Measurements from ENCODE around the gene RCL1. TPM values are rescaled to one million over a fixed set of nuclear protein-coding genes. Genes with fewer than 3 reads are reported as not detected.
"Not testable (repeated sequence)": the region's sequence is repeated elsewhere in the genome, so short reads cannot be mapped to it uniquely, and the experiment has no call there.

Gene RCL1
- total and polyA plus RNA-seq, 7 experiments from 2014 or later, result 21.5 to 39.4 (median 24.2) TPM

DNA sequence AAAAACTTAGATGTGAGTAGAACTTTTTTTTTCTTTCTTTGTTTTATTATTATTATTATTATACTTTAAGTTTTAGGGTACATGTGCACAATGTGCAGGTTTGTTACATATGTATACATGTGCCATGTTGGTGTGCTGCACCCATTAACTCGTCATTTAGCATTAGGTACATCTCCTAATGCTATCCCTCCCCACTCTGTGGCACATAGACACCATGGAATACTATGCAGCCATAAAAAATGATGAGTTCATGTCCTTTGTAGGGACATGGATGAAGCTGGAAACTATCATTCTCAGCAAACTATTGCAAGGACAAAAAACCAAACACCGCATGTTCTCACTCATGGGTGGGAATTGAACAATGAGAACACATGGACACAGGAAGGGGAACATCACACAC lies 17.8 kb upstream of the RCL1 start:
- intact Hi-C loops (cut with micrococcal nuclease); H3K27me3 ChIP-seq (ENCODE audit: control insufficient read depth in 2 of 2, insufficient read depth in 2 of 2, low read length in 2 of 2); H3K27ac ChIP-seq (ENCODE audit: low read depth, low read length); H3K36me3 Mint-ChIP-seq; H3K4me1 ChIP-seq (ENCODE audit: control insufficient read depth in 2 of 2, insufficient read depth in 2 of 2, low read length in 2 of 2); H3K27me3 Mint-ChIP-seq; ATAC-seq; H3K36me3 ChIP-seq (ENCODE audit: control insufficient read depth in 2 of 3, insufficient read depth in 3 of 3, low read length in 3 of 3); DNase-seq; H3K4me3 Mint-ChIP-seq; H3K9me3 ChIP-seq (ENCODE audit: control insufficient read depth in 2 of 3, low read length in 3 of 3); POLR2A ChIA-PET; H3K27ac Mint-ChIP-seq; H3K4me3 ChIP-seq (ENCODE audit: low read length); H3K4me1 Mint-ChIP-seq; CTCF ChIA-PET; H3K9me3 Mint-ChIP-seq: not testable (repeated sequence)

DNA sequence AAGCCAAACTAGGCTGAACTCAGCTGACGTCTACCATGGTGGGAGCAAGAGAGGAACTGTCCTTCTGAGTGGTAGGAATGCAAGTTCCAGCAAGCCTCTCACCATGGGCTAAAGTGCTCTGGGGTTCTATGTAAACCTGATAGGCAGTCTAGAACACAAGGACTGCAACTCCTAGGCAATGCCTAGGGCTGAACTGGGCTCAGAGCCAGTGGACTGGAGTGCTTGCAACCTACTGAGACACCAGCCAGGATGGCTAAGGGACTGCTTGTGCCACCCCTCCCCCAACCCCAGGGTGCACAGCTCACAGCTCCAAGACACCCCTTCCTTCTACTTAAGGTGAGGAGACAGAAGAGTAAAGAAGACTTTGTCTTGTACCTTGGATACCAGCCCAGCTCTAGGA lies 12.1 kb upstream of the RCL1 start:
- Mint-ChIP-seq H3K27ac (no peak overlapping the region), H3K4me1 (no peaks in the 10 kb centered on the region), H3K36me3 (peaks cover 0 to 2% (median 0%) of the 10 kb centered on the region in 5 donors), H3K9me3 (no peaks in the 10 kb centered on the region), H3K27me3 (peaks cover 6 to 14% (median 13%) of the 10 kb centered on the region in 5 donors), H3K4me3 (no peak overlapping the region)
- POLR2A ChIA-PET, result no interaction called here
- H3K9me3 ChIP-seq (ENCODE audit: control insufficient read depth in 2 of 3, low read length in 3 of 3), result no peaks in the 10 kb centered on the region
- intact Hi-C loops (cut with micrococcal nuclease), result no loop called here
- no peaks in the 10 kb centered on the region for H3K27me3 ChIP-seq (ENCODE audit: control insufficient read depth in 2 of 2, insufficient read depth in 2 of 2, low read length in 2 of 2)
- no peak overlapping the region for H3K4me3 ChIP-seq (ENCODE audit: low read length)
- CTCF ChIA-PET, result no interaction called here
- ATAC-seq (no peak), DNase-seq (no peak)
- no peak overlapping the region for H3K27ac ChIP-seq (ENCODE audit: low read depth, low read length)
- H3K4me1 ChIP-seq (ENCODE audit: control insufficient read depth in 2 of 2, insufficient read depth in 2 of 2, low read length in 2 of 2), result no peaks in the 10 kb centered on the region
- H3K36me3 ChIP-seq (ENCODE audit: control insufficient read depth in 2 of 3, insufficient read depth in 3 of 3, low read length in 3 of 3), result no peaks in the 10 kb centered on the region

DNA sequence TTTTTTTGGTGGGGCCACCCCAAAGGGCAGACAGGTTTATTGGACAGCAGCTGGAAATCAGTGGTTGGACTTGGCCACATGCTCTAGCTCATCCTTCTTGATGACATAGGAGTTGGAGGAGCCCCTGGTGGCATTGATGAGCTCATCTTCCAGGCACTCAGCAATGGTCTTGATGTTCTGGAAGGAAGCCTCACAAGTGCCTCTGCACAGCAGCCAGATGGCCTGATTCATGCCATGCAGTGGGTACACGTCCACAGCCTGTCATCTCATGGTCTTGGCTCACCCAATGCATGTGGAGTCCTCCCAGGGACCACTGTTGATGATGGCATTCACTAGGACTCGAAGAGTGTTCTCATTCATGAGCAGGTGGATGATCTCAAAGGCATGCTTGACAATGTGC lies 11.3 kb upstream of the RCL1 start:
- Mint-ChIP-seq H3K27ac (peak overlapping the region in 1 of 9 donors; percentile 41), H3K9me3 (no peaks in the 10 kb centered on the region), H3K36me3 (peaks cover 0 to 2% (median 0%) of the 10 kb centered on the region in 5 donors), H3K27me3 (peaks cover 6 to 14% (median 13%) of the 10 kb centered on the region in 5 donors), H3K4me3 (no peak overlapping the region), H3K4me1 (no peaks in the 10 kb centered on the region)
- Histone ChIP-seq H3K27me3 (ENCODE audit: control insufficient read depth in 2 of 2, insufficient read depth in 2 of 2, low read length in 2 of 2) (peaks cover 0 to under 1% of the 10 kb centered on the region in 2 donors), H3K9me3 (ENCODE audit: control insufficient read depth in 2 of 3, low read length in 3 of 3) (no peaks in the 10 kb centered on the region), H3K4me3 (ENCODE audit: low read length) (no peak overlapping the region), H3K36me3 (ENCODE audit: control insufficient read depth in 2 of 3, insufficient read depth in 3 of 3, low read length in 3 of 3) (no peaks in the 10 kb centered on the region), H3K27ac (ENCODE audit: low read depth, low read length) (no peak overlapping the region), H3K4me1 (ENCODE audit: control insufficient read depth in 2 of 2, insufficient read depth in 2 of 2, low read length in 2 of 2) (no peaks in the 10 kb centered on the region)
- ATAC-seq (no peak), DNase-seq (no peak)
- POLR2A ChIA-PET, result no interaction called here
- CTCF ChIA-PET, result interaction anchor here (0.5 to 0.7 kb wide), 2 partner anchors 76 to 117 kb away, joined by 3 read pairs; no protein-coding TSS in a partner anchor
- intact Hi-C loops (cut with micrococcal nuclease), result no loop called here

DNA sequence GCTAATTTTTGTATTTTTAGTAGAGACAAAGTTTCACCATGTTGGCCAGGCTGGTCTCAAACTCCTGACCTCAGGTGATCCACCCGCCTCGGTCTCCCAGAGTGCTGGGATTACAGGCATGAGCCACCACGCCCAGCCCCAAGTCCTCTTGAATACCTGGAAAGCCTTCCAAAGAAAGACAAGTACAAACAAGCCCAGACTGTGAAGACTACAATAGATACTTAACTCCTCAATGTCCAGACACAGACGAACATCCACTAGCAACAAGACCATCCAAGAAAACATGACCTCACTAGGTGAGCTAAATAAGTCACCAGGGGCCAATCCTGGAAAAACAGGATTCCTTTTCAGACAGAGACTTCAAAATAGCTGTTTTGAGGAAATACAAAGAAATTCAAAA lies 9.6 kb upstream of the RCL1 start:
- DNase-seq; H3K9me3 ChIP-seq (ENCODE audit: control insufficient read depth in 2 of 3, low read length in 3 of 3); intact Hi-C loops (cut with micrococcal nuclease); CTCF ChIA-PET; H3K27ac ChIP-seq (ENCODE audit: low read depth, low read length); ATAC-seq; H3K27me3 ChIP-seq (ENCODE audit: control insufficient read depth in 2 of 2, insufficient read depth in 2 of 2, low read length in 2 of 2); H3K27ac Mint-ChIP-seq; H3K4me1 ChIP-seq (ENCODE audit: control insufficient read depth in 2 of 2, insufficient read depth in 2 of 2, low read length in 2 of 2); H3K36me3 ChIP-seq (ENCODE audit: control insufficient read depth in 2 of 3, insufficient read depth in 3 of 3, low read length in 3 of 3); H3K9me3 Mint-ChIP-seq; H3K4me1 Mint-ChIP-seq; H3K4me3 ChIP-seq (ENCODE audit: low read length); H3K4me3 Mint-ChIP-seq; POLR2A ChIA-PET; H3K36me3 Mint-ChIP-seq: not testable (repeated sequence)
- peaks cover 9 to 19% (median 13%) of the 10 kb centered on the region in 5 donors for H3K27me3 Mint-ChIP-seq

DNA sequence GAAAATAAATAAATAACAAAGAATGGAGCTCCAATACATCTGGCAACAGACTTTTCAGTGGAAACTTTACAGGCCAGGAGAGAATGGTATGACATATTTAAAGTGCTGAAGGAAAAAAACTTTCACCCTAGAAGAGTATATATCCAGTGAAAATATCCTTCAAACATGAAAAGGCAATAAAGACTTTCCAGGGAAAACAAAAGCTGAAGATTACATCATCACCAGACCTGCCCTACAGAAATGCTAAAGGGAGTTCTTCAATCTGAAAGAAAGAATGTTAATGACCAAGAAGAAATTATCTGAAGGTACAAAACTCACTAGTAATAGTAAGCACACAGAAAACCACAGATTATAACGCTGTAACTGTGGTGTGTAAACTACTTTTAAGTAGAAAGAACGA lies 8.3 kb upstream of the RCL1 start:
- H3K4me1 ChIP-seq (ENCODE audit: control insufficient read depth in 2 of 2, insufficient read depth in 2 of 2, low read length in 2 of 2), result no peaks in the 10 kb centered on the region
- intact Hi-C loops (cut with micrococcal nuclease), result no loop called here
- no peaks in the 10 kb centered on the region for H3K9me3 ChIP-seq (ENCODE audit: control insufficient read depth in 2 of 3, low read length in 3 of 3)
- H3K4me3 ChIP-seq (ENCODE audit: low read length), result no peak overlapping the region
- ChIA-PET CTCF (no interaction called here), POLR2A (interaction anchor here (1.3 kb wide), 1 partner anchor 9 kb away, joined by 4 read pairs; no protein-coding TSS in a partner anchor)
- H3K9me3 Mint-ChIP-seq, result no peaks in the 10 kb centered on the region
- no peak overlapping the region for H3K27ac Mint-ChIP-seq
- H3K36me3 Mint-ChIP-seq, result peaks cover 0 to 2% (median 0%) of the 10 kb centered on the region in 5 donors
- H3K27me3 ChIP-seq (ENCODE audit: control insufficient read depth in 2 of 2, insufficient read depth in 2 of 2, low read length in 2 of 2), result peaks cover 0 to 4% of the 10 kb centered on the region in 2 donors
- no peak for DNase-seq
- H3K4me1 Mint-ChIP-seq, result no peaks in the 10 kb centered on the region
- H3K27me3 Mint-ChIP-seq, result peaks cover 9 to 19% (median 10%) of the 10 kb centered on the region in 5 donors
- no peak for ATAC-seq
- no peak overlapping the region for H3K27ac ChIP-seq (ENCODE audit: low read depth, low read length)
- H3K36me3 ChIP-seq (ENCODE audit: control insufficient read depth in 2 of 3, insufficient read depth in 3 of 3, low read length in 3 of 3), result no peaks in the 10 kb centered on the region
- no peak overlapping the region for H3K4me3 Mint-ChIP-seq

DNA sequence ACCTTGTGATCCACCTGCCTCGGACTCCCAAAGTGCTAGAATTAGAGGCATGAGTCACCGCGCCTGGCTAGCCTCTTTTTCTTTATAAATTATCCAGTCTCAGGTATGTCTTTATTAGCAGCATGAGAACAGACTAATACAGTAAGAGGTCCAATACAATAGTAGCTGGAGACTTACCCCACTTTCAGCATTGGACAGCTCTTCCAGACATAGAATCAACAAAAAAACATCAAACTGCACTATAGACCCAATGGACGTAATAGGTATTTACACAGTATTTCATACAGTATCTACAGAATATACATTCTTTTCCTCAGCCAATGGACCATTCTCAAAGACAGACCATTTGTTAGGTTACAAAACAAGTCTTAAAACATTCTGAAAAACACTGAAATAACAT lies 6.1 kb upstream of the RCL1 start:
- Histone ChIP-seq H3K27me3 (ENCODE audit: control insufficient read depth in 2 of 2, insufficient read depth in 2 of 2, low read length in 2 of 2) (peaks cover 0 to 4% of the 10 kb centered on the region in 2 donors), H3K4me1 (ENCODE audit: control insufficient read depth in 2 of 2, insufficient read depth in 2 of 2, low read length in 2 of 2) (no peaks in the 10 kb centered on the region), H3K27ac (ENCODE audit: low read depth, low read length) (no peak overlapping the region), H3K4me3 (ENCODE audit: low read length) (no peak overlapping the region), H3K9me3 (ENCODE audit: control insufficient read depth in 2 of 3, low read length in 3 of 3) (no peaks in the 10 kb centered on the region), H3K36me3 (ENCODE audit: control insufficient read depth in 2 of 3, insufficient read depth in 3 of 3, low read length in 3 of 3) (no peaks in the 10 kb centered on the region)
- Mint-ChIP-seq H3K4me3 (no peak overlapping the region), H3K36me3 (peaks cover 0 to 2% (median 0%) of the 10 kb centered on the region in 5 donors), H3K4me1 (peaks cover 0 to 10% (median 5%) of the 10 kb centered on the region in 7 donors), H3K27me3 (peaks cover 4 to 23% (median 9%) of the 10 kb centered on the region in 5 donors), H3K9me3 (no peaks in the 10 kb centered on the region), H3K27ac (no peak overlapping the region)
- no peak for ATAC-seq
- intact Hi-C loops (cut with micrococcal nuclease), result no loop called here
- ChIA-PET CTCF (no interaction called here), POLR2A (no interaction called here)
- no peak for DNase-seq

DNA sequence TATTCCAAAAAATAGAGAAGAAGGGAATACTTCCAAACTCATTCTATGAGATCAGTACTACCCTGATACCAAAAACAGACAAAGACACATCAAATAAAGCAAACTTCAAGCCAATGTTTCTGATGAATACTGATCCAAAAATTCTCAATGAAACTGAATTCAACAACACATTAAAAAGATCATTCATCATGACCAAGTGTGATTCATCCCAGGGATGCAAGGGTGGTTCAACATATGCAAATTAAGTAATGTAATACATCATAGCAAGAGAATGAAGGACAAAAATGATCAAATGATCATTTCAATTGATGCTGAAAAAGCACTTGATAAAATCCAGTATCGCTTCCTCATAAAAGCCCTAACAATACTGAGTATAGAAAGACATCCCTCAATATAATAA lies 4.9 kb upstream of the RCL1 start:
- peaks cover 0 to 4% of the 10 kb centered on the region in 2 donors for H3K27me3 ChIP-seq (ENCODE audit: control insufficient read depth in 2 of 2, insufficient read depth in 2 of 2, low read length in 2 of 2)
- no peaks in the 10 kb centered on the region for H3K36me3 Mint-ChIP-seq
- no peaks in the 10 kb centered on the region for H3K36me3 ChIP-seq (ENCODE audit: control insufficient read depth in 2 of 3, insufficient read depth in 3 of 3, low read length in 3 of 3)
- H3K4me3 Mint-ChIP-seq, result no peak overlapping the region
- POLR2A ChIA-PET, result no interaction called here
- H3K27ac ChIP-seq (ENCODE audit: low read depth, low read length), result no peak overlapping the region
- DNase-seq (no peak), ATAC-seq (no peak)
- H3K4me1 ChIP-seq (ENCODE audit: control insufficient read depth in 2 of 2, insufficient read depth in 2 of 2, low read length in 2 of 2), result peaks cover 0 to 5% of the 10 kb centered on the region in 2 donors
- peaks cover 0 to 23% (median 6%) of the 10 kb centered on the region in 5 donors for H3K27me3 Mint-ChIP-seq
- H3K9me3 Mint-ChIP-seq, result no peaks in the 10 kb centered on the region
- intact Hi-C loops (cut with micrococcal nuclease), result no loop called here
- peaks cover 3 to 17% (median 13%) of the 10 kb centered on the region in 7 donors for H3K4me1 Mint-ChIP-seq
- H3K27ac Mint-ChIP-seq, result no peak overlapping the region
- no peak overlapping the region for H3K4me3 ChIP-seq (ENCODE audit: low read length)
- CTCF ChIA-PET, result interaction anchor here (0.6 kb wide), 1 partner anchor 38 kb away, joined by 3 read pairs; no protein-coding TSS in a partner anchor
- H3K9me3 ChIP-seq (ENCODE audit: control insufficient read depth in 2 of 3, low read length in 3 of 3), result no peaks in the 10 kb centered on the region
